ENCODE data around the gene USH1G. TPM values are rescaled to one million over a fixed set of nuclear protein-coding genes. Genes with fewer than 3 reads are reported as not detected.
"Not testable (repeated sequence)": the region's sequence is repeated elsewhere in the genome, so short reads cannot be mapped to it uniquely, and the experiment has no call there.

USH1G gene
- total RNA-seq, 1 donor from 2014 or later: not detected

- intact Hi-C loops (cut with micrococcal nuclease): no loop called here
These were observed 16.0 kb downstream of the USH1G start for GRCh38 chr17:74907012-74907411.

GRCh38 chr17:74906214-74906793 lies 16.8 kb downstream of the USH1G start:
- intact Hi-C loops (cut with micrococcal nuclease): not testable (repeated sequence)

- intact Hi-C loops (cut with micrococcal nuclease): no loop called here
These were observed 18.2 kb downstream of the USH1G start for GRCh38 chr17:74904687-74905409.

GRCh38 chr17:74903671-74904070 lies 19.4 kb downstream of the USH1G start:
- intact Hi-C loops (cut with micrococcal nuclease): no loop called here

GRCh38 chr17:74903034-74903433 lies 20.0 kb downstream of the USH1G start:
- intact Hi-C loops (cut with micrococcal nuclease): no loop called here

- intact Hi-C loops (cut with micrococcal nuclease): no loop called here
These were observed 21.5 kb downstream of the USH1G start for GRCh38 chr17:74901353-74902135.

GRCh38 chr17:74900208-74900607 lies 22.8 kb downstream of the USH1G start:
- intact Hi-C loops (cut with micrococcal nuclease): no loop called here

- intact Hi-C loops (cut with micrococcal nuclease): no loop called here
These were observed 24.6 kb downstream of the USH1G start for GRCh38 chr17:74898376-74898946.

GRCh38 chr17:74893936-74894671 lies 29.0 kb downstream of the USH1G start:
- intact Hi-C loops (cut with micrococcal nuclease): no loop called here

- intact Hi-C loops (cut with micrococcal nuclease): no loop called here
These were observed 29.8 kb downstream of the USH1G start, which contains the start of gene FADS6 for GRCh38 chr17:74892974-74893911. Gene FADS6 (minus strand): TSS chr17:74893633. CDS start chr17:74893595, 38 bp downstream.

GRCh38 chr17:74892013-74892841 lies 30.8 kb downstream of the USH1G start:
- intact Hi-C loops (cut with micrococcal nuclease): no loop called here

GRCh38 chr17:74890554-74890953 lies 32.5 kb downstream of the USH1G start:
- intact Hi-C loops (cut with micrococcal nuclease): no loop called here

GRCh38 chr17:74888469-74888868 lies 34.6 kb downstream of the USH1G start:
- intact Hi-C loops (cut with micrococcal nuclease): no loop called here

- intact Hi-C loops (cut with micrococcal nuclease): no loop called here
These were observed 39.8 kb downstream of the USH1G start for GRCh38 chr17:74883241-74883745.

- intact Hi-C loops (cut with micrococcal nuclease): no loop called here
These were observed 40.4 kb downstream of the USH1G start for GRCh38 chr17:74882517-74883240.

- intact Hi-C loops (cut with micrococcal nuclease): no loop called here
These were observed 42.0 kb downstream of the USH1G start for GRCh38 chr17:74881073-74881472.

- intact Hi-C loops (cut with micrococcal nuclease): no loop called here
These were observed 43.7 kb downstream of the USH1G start for GRCh38 chr17:74879308-74879707.

- intact Hi-C loops (cut with micrococcal nuclease): no loop called here
These were observed 44.4 kb downstream of the USH1G start for GRCh38 chr17:74878658-74879057.
